A549 (cell line): ENCODE measurements around the gene PRRX2.

Source experiments
- CBX8 ChIP-seq: fragments of 200-600 bp; sonication (generic); IDR thresholded peaks from 2 replicates; pipeline ENCODE4 v1.6.1; 2016
- CEBPB ChIP-seq, 2 experiments: fragments of >200 bp in 1 of 2; sonication (Bioruptor Twin) in 1 of 2; formaldehyde crosslinking in 1 of 2; IDR thresholded peaks; 2 replicates each; pipeline ENCODE4 v1.6.1; 2012 to 2016
- CTCF ChIP-seq: fragments of >200 bp; sonication (Bioruptor Twin); formaldehyde crosslinking; IDR thresholded peaks from 3 replicates; pipeline ENCODE4 v1.5.1; 2016
- E2F6 ChIP-seq: IDR thresholded peaks from 2 replicates; pipeline ENCODE4 v1.6.1; 2012; ENCODE audit warnings: low read depth, borderline replicate concordance
- ELK1 ChIP-seq: fragments of 150-350 bp; IDR thresholded peaks from 2 replicates; pipeline ENCODE4 v1.6.1; 2014; ENCODE audit warnings: low read depth, mild to moderate bottlenecking, low read length
- EP300 ChIP-seq, 2 experiments: fragments of >200 bp; sonication (Bioruptor Twin); formaldehyde crosslinking; IDR thresholded peaks; 2 replicates in 1 of 2; 3 replicates in 1 of 2; pipeline ENCODE4 v1.6.1; 2016 to 2017
- FOSL2 ChIP-seq, 2 experiments: fragments of 450-650 bp in 1 of 2; fragments of >200 bp in 1 of 2; sonication (Bioruptor Twin) in 1 of 2; formaldehyde crosslinking; IDR thresholded peaks; 2 replicates each; pipeline versions ENCODE4 v1.5.0 to v1.6.1; 2016 to 2020; ENCODE audit warnings: mild to moderate bottlenecking in 1 of 2, moderate library complexity in 1 of 2
- HMGXB4 ChIP-seq: fragments of 250-450 bp; sonication (Bioruptor Pico); IDR thresholded peaks from 2 replicates; pipeline ENCODE4 v1.5.0; 2021; ENCODE audit warnings: mild to moderate bottlenecking, moderate library complexity, borderline replicate concordance
- MAFK ChIP-seq: fragments of 450-650 bp; IDR thresholded peaks from 2 replicates; pipeline ENCODE4 v1.6.1; 2014; ENCODE audit not compliant: partially characterized antibody
- PBX3 ChIP-seq: IDR thresholded peaks from 2 replicates; pipeline ENCODE4 v1.6.1; 2012
- PHF8 ChIP-seq: fragments of 200-600 bp; sonication (generic); IDR thresholded peaks from 2 replicates; pipeline ENCODE4 v1.6.1; 2016; ENCODE audit warnings: low read depth, mild to moderate bottlenecking, antibody characterized with exemption, moderate library complexity, borderline replicate concordance
- POLR2A ChIP-seq: IDR thresholded peaks from 2 replicates; pipeline ENCODE4 v1.6.1; 2012; ENCODE audit warnings: mild to moderate bottlenecking, low read length
- RARB ChIP-seq: fragments of 250-450 bp; sonication (Bioruptor Pico); IDR thresholded peaks from 2 replicates; pipeline ENCODE4 v1.8.0; 2021; ENCODE audit warnings: mild to moderate bottlenecking, moderate library complexity
- RNF2 ChIP-seq: fragments of 200-600 bp; sonication (generic); IDR thresholded peaks from 2 replicates; pipeline ENCODE4 v1.6.1; 2016; ENCODE audit warnings: low read depth, mild to moderate bottlenecking, antibody characterized with exemption, moderate library complexity, borderline replicate concordance

- TF ChIP-seq CTCF (no peak), PHF8 (no peak), CEBPB (IDR thresholded peaks at IDR 0.05) (no peak), MAFK (no peak), HMGXB4 (no peak), EP300 (IDR thresholded peaks at IDR 0.05) (no peak), CBX8 (no peak), PBX3 (no peak), E2F6 (no peak), ELK1 (no peak), RNF2 (no peak), FOSL2 (IDR thresholded peaks at IDR 0.05) (no peak), FOSL2 (CRISPR knock-in tag; IDR thresholded peaks at IDR 0.05) (no peak), RARB (CRISPR knock-in tag) (no peak), POLR2A (no peak)
Measured at GRCh38 chr9:129709438-129710168, 44.2 kb downstream of the PRRX2 start.
